ENCODE measurements around the gene SHQ1.
"Not testable (repeated sequence)": the region's sequence is repeated elsewhere in the genome, so short reads cannot be mapped to it uniquely, and the experiment has no call there.

SHQ1 gene

GRCh38 chr3:72798552-72799195 is 49.6 kb downstream of the SHQ1 start:
- no peak for DNase-seq

- no peak for DNase-seq
These were observed 50.3 kb downstream of the SHQ1 start for GRCh38 chr3:72797773-72798543.

GRCh38 chr3:72794079-72794478 is 54.2 kb downstream of the SHQ1 start:
- DNase-seq: no peak

- DNase-seq: no peak
These were observed 57.1 kb downstream of the SHQ1 start for GRCh38 chr3:72791161-72791560.

GRCh38 chr3:72789786-72790185 is 58.5 kb downstream of the SHQ1 start:
- DNase-seq: no peak

GRCh38 chr3:72788232-72788631 is 60.0 kb downstream of the SHQ1 start:
- not testable (repeated sequence) for DNase-seq

- DNase-seq: no peak
These were observed 61.6 kb downstream of the SHQ1 start for GRCh38 chr3:72786668-72787067.

GRCh38 chr3:72784226-72784625 is 64.0 kb downstream of the SHQ1 start:
- no peak for DNase-seq

- no peak for DNase-seq
These were observed 65.7 kb downstream of the SHQ1 start for GRCh38 chr3:72782521-72782920.

- no peak for DNase-seq
These were observed 78.3 kb downstream of the SHQ1 start for GRCh38 chr3:72769758-72770540.

GRCh38 chr3:72768936-72769335 is 79.3 kb downstream of the SHQ1 start:
- no peak for DNase-seq

- DNase-seq: no peak
These were observed 79.8 kb downstream of the SHQ1 start for GRCh38 chr3:72768481-72768880.

- DNase-seq: no peak
These were observed 80.2 kb downstream of the SHQ1 start for GRCh38 chr3:72768006-72768441.

GRCh38 chr3:72766866-72767265 is 81.4 kb downstream of the SHQ1 start:
- no peak for DNase-seq

GRCh38 chr3:72763751-72764440 is 84.3 kb downstream of the SHQ1 start:
- DNase-seq: no peak

- no peak for DNase-seq
These were observed 86.8 kb downstream of the SHQ1 start for GRCh38 chr3:72761410-72761809.

- DNase-seq: no peak
These were observed 88.0 kb downstream of the SHQ1 start for GRCh38 chr3:72760225-72760624.

- peak; percentile 15 for DNase-seq
These were observed 91.3 kb downstream of the SHQ1 start for GRCh38 chr3:72756900-72757299.

GRCh38 chr3:72754582-72754981 is 93.7 kb downstream of the SHQ1 start:
- no peak for DNase-seq

GRCh38 chr3:72753495-72753894 is 94.8 kb downstream of the SHQ1 start:
- DNase-seq: no peak

- no peak for DNase-seq
These were observed 97.8 kb downstream of the SHQ1 start for GRCh38 chr3:72750405-72750965.

GRCh38 chr3:72748659-72749058 is 99.6 kb downstream of the SHQ1 start:
- DNase-seq: no peak
